Neural crest cell (in vitro differentiated cells): ENCODE results near the gene GPR146. TPM values are rescaled to one million over a fixed set of nuclear protein-coding genes. Genes with fewer than 3 reads are reported as not detected.

Experiments used
- DNase-seq: peaks from one replicate; pipeline ENCODE4 v3.0.0; 2021; ENCODE audit warnings: low read depth, mixed read lengths, low spot score
- H3K27ac Mint-ChIP-seq: one replicate; pipeline ENCODE4 v1.8.0; 2021; ENCODE audit warnings: mild to moderate bottlenecking, mixed read lengths; ENCODE audit not compliant: unreplicated experiment
- H3K27me3 Mint-ChIP-seq: 2 replicates; pipeline ENCODE4 v1.8.0; 2021; ENCODE audit warnings: low read depth, mild to moderate bottlenecking, mixed read lengths
- H3K36me3 Mint-ChIP-seq: 2 replicates; pipeline ENCODE4 v1.8.0; 2021; ENCODE audit warnings: low read depth, mild to moderate bottlenecking, mixed read lengths
- H3K4me1 Mint-ChIP-seq: 2 replicates; pipeline ENCODE4 v1.8.0; 2021; ENCODE audit warnings: mixed read lengths
- H3K4me3 Mint-ChIP-seq: one replicate; pipeline ENCODE4 v1.8.0; 2021; ENCODE audit warnings: mild to moderate bottlenecking, mixed read lengths
- H3K9me3 Mint-ChIP-seq: 2 replicates; pipeline ENCODE4 v1.8.0; 2021; ENCODE audit warnings: mixed read lengths
- CTCF ChIP-seq: fragments of 200-600 bp; sonication (generic); conservative IDR thresholded peaks from 2 replicates; pipeline ENCODE4 v1.5.0; 2021; ENCODE audit warnings: antibody characterized with exemption, mild to moderate bottlenecking
- total RNA-seq: library from RNA; stranded (reverse); gene quantifications from 2 replicates; pipeline ENCODE4 v1.2.1, GENCODE V29; 2021

The GPR146 gene
- total RNA-seq, 1 donor from 2014 or later, result not detected

DNA sequence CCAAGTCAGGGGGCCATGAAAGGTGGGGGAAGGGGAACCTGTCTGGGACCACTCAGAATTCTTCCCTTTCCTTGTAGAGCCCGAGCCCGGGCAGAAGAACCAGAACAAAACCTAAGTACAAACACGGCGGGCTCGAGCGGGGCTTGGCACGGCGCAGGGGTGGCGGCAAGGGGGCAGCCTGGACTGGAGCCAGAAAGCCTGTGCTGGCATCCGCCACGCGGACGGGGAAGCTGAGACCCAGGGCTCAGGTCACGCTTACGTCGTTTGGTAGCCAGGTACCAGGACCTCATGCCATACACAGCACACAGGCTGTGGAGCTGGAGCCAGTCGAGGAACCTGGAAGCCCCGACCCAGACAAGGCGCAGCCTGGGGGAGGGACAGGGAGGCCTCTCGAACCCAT lies 37.0 kb downstream of the GPR146 start:
- Mint-ChIP-seq H3K9me3 (no peaks in the 10 kb centered on the region), H3K27ac (no peak overlapping the region)

GRCh38 chr7:1081931-1082401 lies 37.6 kb downstream of the GPR146 start:
- Mint-ChIP-seq H3K4me3 (no peak overlapping the region), H3K27ac (peak overlapping the region; percentile 58), H3K36me3 (no peaks in the 10 kb centered on the region), H3K9me3 (no peaks in the 10 kb centered on the region), H3K27me3 (peaks cover under 1% of the 10 kb centered on the region), H3K4me1 (peaks cover 42% of the 10 kb centered on the region)
- no peak for TF ChIP-seq CTCF
- no peak for DNase-seq

More for the DNA sequence above, 37.0 kb downstream of the GPR146 start:
- DNase-seq, result no peak
- Mint-ChIP-seq H3K4me1 (peaks cover 36% of the 10 kb centered on the region), H3K36me3 (no peaks in the 10 kb centered on the region), H3K27me3 (no peaks in the 10 kb centered on the region), H3K4me3 (no peak overlapping the region)
- TF ChIP-seq CTCF, result no peak

- TF ChIP-seq CTCF, result no peak
- H3K4me1 Mint-ChIP-seq, result peaks cover 62% of the 10 kb centered on the region
- no peak for DNase-seq
- H3K27me3 Mint-ChIP-seq, result peaks cover 10% of the 10 kb centered on the region
- H3K4me3 Mint-ChIP-seq, result no peak overlapping the region
- no peaks in the 10 kb centered on the region for H3K9me3 Mint-ChIP-seq
- H3K27ac Mint-ChIP-seq, result peak overlapping the region; percentile 67
- H3K36me3 Mint-ChIP-seq, result no peaks in the 10 kb centered on the region
Observed at GRCh38 chr7:1083729-1084657, 39.6 kb downstream of the GPR146 start.

- peaks cover 54% of the 10 kb centered on the region for H3K4me1 Mint-ChIP-seq
- DNase-seq, result no peak
- no peak overlapping the region for H3K27ac Mint-ChIP-seq
- no peak for TF ChIP-seq CTCF
- no peak overlapping the region for H3K4me3 Mint-ChIP-seq
- H3K36me3 Mint-ChIP-seq, result no peaks in the 10 kb centered on the region
- H3K27me3 Mint-ChIP-seq, result peaks cover 10% of the 10 kb centered on the region
- no peaks in the 10 kb centered on the region for H3K9me3 Mint-ChIP-seq
Observed at GRCh38 chr7:1085266-1085665, 40.9 kb downstream of the GPR146 start.

- TF ChIP-seq CTCF, result no peak
- Mint-ChIP-seq H3K4me3 (no peak overlapping the region), H3K27ac (no peak overlapping the region), H3K9me3 (no peaks in the 10 kb centered on the region), H3K36me3 (no peaks in the 10 kb centered on the region), H3K4me1 (peaks cover 49% of the 10 kb centered on the region), H3K27me3 (peaks cover 10% of the 10 kb centered on the region)
- DNase-seq, result no peak
Observed at GRCh38 chr7:1085910-1086421, 41.6 kb downstream of the GPR146 start.
